ENCODE results near the gene HENMT1.

Gene HENMT1

DNA sequence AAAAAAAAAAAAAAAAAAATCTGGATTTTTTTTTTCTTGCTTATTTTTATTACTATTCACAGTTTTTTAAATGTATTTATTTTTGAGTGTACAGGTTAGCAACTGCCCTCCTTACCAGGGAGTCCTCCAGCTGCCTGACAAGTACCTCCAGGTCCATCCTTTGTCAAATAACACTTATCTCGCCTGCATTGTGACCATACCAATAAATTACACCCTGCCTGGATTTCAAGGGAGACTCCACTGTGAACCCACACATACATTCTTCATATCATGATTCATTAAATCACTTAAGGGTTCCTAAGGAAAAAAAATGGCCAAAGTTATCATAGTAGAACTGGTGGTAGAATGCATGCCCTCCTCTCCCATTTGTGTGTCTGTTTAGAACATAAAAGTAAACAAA, 62.6 kb downstream of the HENMT1 start:
- Histone ChIP-seq H3K4me3 (ENCODE audit: low read depth in 1 of 2, low read length in 2 of 2) (no peak overlapping the region), H3K36me3 (ENCODE audit: control insufficient read depth in 1 of 2, insufficient read depth in 2 of 2, low read length in 2 of 2) (peaks cover 7 to 9% of the 10 kb centered on the region in 2 donors), H3K9me3 (ENCODE audit: control insufficient read depth in 1 of 2, low read length in 2 of 2) (no peaks in the 10 kb centered on the region), H3K4me1 (ENCODE audit: control insufficient read depth in 1 of 2, insufficient read depth in 2 of 2, low read length in 2 of 2) (peaks cover 0 to 14% of the 10 kb centered on the region in 2 donors), H3K27ac (ENCODE audit: low read length) (no peak overlapping the region), H3K27me3 (ENCODE audit: low read depth, low read length) (no peaks in the 10 kb centered on the region)
